Measurements from ENCODE around the gene PPP2R2C. TPM values are rescaled to one million over a fixed set of nuclear protein-coding genes. Genes with fewer than 3 reads are reported as not detected.

Gene PPP2R2C
- total and polyA plus RNA-seq, 2 experiments from 2014 or later: 1.3 to 9.2 TPM

GRCh38 chr4:6322761-6323566 is 149.4 kb downstream of the PPP2R2C start:
- H3K4me3 Mint-ChIP-seq: no peak overlapping the region
- TF ChIP-seq ZNF331 (CRISPR knock-in tag; IDR thresholded peaks at IDR 0.05; ENCODE audit: low read depth) (no peak), ZNF462 (CRISPR knock-in tag; IDR thresholded peaks at IDR 0.05) (no peak), STAT1 (IDR thresholded peaks at IDR 0.05; ENCODE audit: unreplicated experiment) (no peak), JUNB (IDR thresholded peaks at IDR 0.05; ENCODE audit: unreplicated experiment) (no peak), CREB1 (CRISPR knock-in tag; IDR thresholded peaks at IDR 0.05; ENCODE audit: low read depth) (no peak)
- Histone ChIP-seq H2AFZ (no peak overlapping the region), H3K36me3 (ENCODE audit: insufficient read depth) (no peaks in the 10 kb centered on the region), H3F3A (replicated peaks; ENCODE audit: low read depth) (no peaks in the 10 kb centered on the region), H3K4me3 (no peak overlapping the region), H3K79me2 (replicated peaks; ENCODE audit: insufficient read depth) (no peaks in the 10 kb centered on the region), H3K4me2 (no peak overlapping the region), H3K27ac (ENCODE audit: low read depth) (no peak overlapping the region), H4K20me1 (replicated peaks; ENCODE audit: insufficient read depth) (no peaks in the 10 kb centered on the region), H3K9me2 (ENCODE audit: insufficient read depth) (no peaks in the 10 kb centered on the region), H3K27me3 (ENCODE audit: insufficient read depth) (no peaks in the 10 kb centered on the region), H3K4me1 (ENCODE audit: insufficient read depth) (no peaks in the 10 kb centered on the region)
- H3K9me3 Mint-ChIP-seq: peaks cover 5% of the 10 kb centered on the region; the same call in 2 of the 3 replicates
- H3K27ac Mint-ChIP-seq: no peak overlapping the region
- peaks cover 11% of the 10 kb centered on the region for H3K27me3 Mint-ChIP-seq (ENCODE audit: insufficient read depth, low read depth, poor library complexity)
- peaks cover 6% of the 10 kb centered on the region; the same call in 2 of the 3 replicates for H3K4me1 Mint-ChIP-seq
- DNase-seq (ENCODE audit: low spot score) (no peak), ATAC-seq (no peak)
- H3K36me3 Mint-ChIP-seq (ENCODE audit: low read depth): no peaks in the 10 kb centered on the region

Data from GM23338 (cell line).